Ureter (tissue), 1 donor: ENCODE measurements around the gene BEND3. TPM values are rescaled to one million over a fixed set of nuclear protein-coding genes. Genes with fewer than 3 reads are reported as not detected.
"Not testable (repeated sequence)": the region's sequence is repeated elsewhere in the genome, so short reads cannot be mapped to it uniquely, and the experiment has no call there.

Experiments used
- DNase-seq: peaks from one replicate; pipeline ENCODE4 v3.0.0-alpha.2; 2020; ENCODE audit warnings: low spot score
- total RNA-seq: library from RNA; stranded (reverse); gene quantifications from one replicate; pipeline ENCODE4 v1.2.4, GENCODE V29; 2023
- donor health status: DM: yes; HTN: yes; CAD: no.

The BEND3 gene
- total RNA-seq, 1 donor from 2014 or later = 7.0 TPM

DNA sequence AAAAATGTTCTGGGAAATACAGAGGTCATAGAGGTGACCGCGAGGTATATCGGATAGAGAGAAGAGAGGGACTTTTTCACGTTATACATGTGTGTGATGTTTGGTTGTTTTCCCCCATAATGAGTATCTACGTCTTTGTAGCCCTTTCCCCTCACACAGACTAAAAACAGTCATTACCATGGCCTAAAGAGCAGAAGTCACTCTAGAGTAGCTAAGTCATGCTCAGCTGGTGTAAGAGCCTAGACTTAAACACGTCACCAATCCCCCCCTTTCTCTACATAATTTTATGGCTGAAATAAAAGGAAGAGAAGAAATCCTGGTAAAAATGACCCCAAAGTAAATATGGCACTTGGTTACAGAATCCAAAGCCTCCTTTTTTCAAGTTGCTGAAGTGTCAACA is 6.0 kb upstream of the BEND3 start:
- DNase-seq = no peak

DNA sequence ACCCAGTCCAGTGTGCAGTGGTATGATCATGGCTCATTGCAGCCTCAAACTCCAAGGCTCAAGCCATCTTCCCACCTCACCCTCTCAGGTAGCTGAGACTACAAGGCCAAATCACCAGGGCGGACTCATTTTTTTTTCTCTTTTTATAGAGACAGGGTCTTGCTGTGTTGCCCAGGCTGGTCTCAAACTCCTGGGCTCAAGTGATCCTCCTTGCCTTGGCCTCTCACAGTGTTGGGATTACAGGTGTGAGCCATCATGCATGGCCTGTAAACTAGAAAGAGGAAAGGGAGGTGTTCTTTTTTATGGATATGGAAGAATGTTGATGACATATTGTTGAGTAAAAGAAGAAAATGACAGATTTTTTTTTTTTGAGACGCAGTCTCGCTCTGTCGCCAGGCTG is 5.1 kb upstream of the BEND3 start:
- no peak for DNase-seq

DNA sequence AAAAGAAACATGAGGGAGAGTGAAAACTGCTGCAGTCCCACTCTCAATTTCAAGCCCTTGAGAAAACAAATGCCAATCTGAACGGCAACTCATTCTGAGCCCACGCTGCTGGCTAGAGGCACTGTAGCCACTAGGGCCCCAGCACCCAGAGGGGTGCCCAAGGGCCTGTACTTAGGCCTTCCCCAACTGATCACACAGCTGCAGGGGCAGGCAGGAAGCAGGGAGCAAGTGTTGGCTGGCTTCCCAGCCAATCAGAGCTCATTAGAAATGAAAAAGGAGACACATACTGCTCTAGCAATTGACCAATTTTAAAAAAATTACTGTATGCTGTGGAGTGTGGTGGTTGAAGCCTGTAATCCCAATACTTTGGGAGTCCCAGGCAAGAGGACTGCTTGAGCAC is 3.7 kb upstream of the BEND3 start:
- no peak for DNase-seq

DNA sequence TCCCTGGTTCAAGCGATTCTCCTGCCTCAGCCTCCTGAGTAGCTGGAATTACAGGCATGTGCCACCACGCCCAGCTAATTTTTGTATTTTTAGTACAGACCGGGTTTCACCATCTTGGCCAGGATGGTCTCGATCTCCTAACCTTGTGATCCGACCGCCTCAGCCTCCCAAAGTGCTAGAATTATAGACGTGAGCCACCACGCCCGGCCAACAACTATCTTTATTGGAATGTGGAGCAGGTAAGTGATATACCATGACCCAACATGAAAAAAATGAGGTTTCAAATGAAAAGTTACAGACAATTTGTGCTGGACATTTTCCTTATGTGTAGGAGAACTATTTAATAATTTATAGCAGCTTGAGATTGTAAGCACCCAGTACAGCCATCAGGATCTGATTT is 3.2 kb upstream of the BEND3 start:
- not testable (repeated sequence) for DNase-seq

DNA sequence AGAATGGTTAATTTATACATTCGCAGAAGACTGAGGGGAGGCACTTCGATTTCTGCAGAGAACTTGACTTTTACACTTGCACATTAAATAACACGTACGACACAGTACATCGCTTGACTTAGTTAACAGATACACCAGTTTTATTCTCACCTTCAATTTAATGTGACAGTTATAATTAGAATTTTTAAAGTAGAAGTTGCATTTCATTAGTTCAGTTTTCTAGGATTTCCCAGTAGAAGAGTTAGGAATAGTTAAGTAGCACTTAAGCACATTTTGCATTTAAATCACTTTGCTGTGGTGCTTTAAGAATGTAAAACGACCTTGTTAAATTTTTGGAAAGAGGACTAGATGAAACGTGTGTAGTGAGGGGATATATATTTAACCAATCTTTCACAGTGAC is 1.6 kb upstream of the BEND3 start:
- no peak for DNase-seq

DNA sequence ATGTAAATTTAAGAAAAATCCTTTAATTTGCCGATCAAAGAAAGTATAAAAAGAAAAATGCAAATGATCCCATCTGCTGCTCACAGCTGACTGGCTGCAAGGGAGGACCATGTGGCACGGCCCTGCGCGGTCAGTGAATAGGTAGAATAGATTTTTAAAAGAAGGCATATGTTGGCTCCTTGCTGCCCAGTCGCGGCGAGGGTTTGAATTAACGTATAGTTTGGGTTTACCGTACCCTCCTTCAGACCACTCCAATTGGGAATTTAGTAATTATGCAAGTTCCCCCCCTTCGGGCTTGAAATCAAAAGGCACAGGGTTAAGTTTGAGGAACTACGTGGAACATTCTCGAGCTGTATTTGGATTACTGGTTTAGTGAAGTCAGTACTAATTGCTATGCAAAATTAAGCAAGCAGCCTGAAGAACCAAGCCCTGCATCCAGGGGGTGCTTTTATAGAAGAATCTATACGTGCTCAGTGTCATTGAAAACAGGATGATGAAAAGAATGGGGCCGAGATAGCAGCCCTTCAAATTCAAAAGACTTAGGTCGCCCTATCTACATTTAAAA is 1.1 kb upstream of the BEND3 start:
- DNase-seq = no peak

DNA sequence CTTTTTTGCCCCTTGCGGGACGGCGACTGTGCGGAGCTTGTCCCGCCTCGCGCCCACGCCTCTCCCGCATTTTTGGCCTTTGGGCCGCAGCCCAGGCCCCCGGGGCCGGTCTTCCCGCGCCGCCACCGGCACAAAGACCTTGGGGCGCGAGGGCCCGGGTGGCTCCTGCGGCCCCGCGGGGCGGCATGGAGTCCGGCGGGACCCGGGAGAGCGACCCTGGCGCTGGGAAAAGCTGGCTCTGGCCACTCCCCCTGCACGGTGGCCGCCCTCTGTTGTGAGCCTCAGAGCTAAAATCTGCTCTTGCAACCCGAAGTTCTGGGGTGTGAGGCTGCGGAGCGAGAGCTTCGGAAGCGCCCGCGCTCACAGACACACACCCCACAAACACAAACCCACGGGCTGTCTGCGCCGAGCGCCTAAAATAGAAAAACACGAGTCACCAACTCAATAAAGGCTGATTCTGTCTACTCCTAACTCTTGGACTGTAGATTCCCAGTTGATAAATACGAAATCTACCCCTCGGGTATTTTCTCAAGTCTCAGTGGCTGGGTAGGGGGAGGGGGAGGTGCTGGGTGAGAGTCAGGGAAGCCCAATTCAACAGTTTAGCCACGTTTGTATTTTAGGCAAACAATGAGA is 496 bp upstream of the BEND3 start:
- no peak for DNase-seq

DNA sequence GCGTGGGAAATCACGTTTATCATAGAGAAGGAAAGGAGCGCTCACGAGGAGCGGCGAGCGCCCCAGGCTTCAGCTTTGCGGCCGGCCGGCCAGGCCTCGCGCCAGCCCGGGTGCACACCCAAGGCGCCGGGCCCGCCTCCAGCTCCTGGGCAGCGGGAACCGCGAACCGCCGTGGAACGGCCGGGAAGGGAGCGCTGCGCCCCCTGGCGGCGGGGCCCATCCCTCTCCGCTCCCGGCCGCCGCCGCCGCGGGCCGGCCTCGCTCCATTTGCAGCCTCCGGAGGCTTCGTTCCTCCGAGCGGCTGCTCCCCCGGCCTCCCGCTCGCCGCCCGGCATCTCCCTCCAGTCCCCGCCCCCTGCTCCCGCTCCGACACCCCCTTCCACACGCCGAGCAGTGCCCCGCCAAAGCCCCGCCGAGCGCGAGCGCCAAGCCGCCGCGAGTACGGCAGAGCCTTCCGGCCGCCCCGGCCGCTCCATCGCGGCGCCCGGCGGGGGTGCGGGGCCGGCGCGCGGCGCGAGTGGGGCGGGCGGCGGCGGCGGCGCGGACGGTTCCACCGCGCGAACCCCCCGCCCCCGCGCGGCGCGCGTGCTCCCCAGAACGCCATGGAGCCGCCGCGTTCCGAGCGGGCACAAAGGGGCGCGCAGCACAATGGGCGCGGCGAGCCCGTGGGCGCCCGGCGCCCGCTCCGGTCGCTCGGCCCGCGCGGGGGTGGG is 946 bp downstream of the BEND3 start:
- DNase-seq = peak; percentile 82

GRCh38 chr6:107110200-107110599 is 5.1 kb downstream of the BEND3 start:
- no peak for DNase-seq

DNA sequence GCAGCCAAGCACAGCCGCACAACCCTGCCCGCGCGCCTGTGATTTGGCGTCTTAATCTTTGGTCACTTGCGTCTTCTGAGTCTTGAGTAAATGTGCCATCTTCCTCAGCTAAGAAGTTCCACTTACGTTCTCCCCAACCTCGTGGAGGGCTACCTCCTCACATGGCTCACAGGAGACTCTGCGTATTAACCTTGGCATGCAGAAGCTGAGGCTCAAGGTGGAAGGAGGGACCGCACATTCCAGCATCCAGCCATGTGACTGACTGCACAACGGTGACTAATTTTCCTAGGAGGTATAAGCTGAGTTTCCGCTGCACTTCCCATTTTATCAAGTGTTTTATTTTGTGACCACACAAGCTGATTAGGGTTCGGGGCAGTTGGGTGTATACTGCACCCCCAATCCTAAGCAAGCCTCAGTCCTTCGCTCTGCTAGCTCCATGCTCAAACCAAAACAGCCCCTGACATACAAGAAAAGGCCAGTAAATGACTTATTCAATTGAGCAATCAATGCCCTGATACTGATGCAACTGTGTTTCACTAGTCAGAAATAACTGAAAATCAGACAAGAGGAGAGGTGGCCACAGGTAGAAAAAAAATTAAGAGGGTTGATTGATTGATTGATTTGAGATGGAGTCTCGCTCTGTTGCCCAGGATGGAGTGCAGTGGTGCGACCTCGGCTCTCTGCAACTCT is 7.0 kb downstream of the BEND3 start:
- DNase-seq = no peak

GRCh38 chr6:107107791-107108190 is 7.5 kb downstream of the BEND3 start:
- no peak for DNase-seq

GRCh38 chr6:107106165-107106564 is 9.2 kb downstream of the BEND3 start:
- no peak for DNase-seq

DNA sequence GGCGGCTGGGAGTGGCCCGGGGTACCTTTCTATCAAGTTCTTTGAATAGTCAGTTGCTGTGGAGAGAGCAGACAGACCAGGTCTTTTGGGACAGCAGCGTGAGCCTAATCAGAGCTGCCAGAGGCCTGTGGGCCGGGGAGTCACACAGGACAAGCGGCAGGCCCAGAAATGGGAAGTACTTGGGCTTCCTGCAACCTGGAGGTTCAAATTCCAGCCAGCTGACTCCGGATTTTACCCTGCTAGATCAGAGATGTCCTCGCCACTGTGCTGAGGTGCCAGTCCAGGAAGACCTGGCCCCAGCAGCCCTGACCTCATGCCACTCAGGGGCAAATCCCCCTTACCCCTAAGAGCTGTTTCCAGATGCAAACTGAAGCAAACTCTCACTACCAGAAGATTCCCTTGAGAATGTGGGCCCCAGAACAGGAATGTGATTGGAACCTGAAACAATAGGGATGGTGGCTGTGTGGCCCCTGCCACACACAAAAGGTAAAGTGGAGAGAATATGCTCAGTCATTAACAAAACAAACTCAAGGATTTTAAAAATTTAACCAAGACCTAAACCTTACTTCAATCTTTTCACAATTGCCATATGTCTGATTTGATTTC is 9.7 kb downstream of the BEND3 start:
- DNase-seq = no peak

GRCh38 chr6:107103082-107103481 is 12.2 kb downstream of the BEND3 start:
- no peak for DNase-seq

DNA sequence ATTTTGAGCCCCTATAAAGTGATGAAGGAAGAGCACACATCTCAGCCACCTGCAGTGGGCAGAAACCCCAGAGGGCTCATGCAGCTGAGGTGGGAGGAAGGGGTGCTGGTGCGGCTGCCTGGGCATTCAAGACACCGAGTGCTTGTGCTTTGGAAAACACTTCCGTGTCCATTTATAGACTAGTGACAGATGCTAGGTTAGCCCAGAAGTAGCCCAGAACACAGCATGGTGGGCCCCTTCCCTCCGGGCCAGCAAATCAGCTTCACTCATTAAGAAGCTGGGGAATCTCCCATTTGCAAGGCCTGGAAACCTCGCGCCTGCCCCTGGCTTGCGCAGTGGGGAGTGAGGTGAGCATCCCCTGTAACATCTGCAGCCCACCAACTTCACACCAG is 12.9 kb downstream of the BEND3 start:
- no peak for DNase-seq

DNA sequence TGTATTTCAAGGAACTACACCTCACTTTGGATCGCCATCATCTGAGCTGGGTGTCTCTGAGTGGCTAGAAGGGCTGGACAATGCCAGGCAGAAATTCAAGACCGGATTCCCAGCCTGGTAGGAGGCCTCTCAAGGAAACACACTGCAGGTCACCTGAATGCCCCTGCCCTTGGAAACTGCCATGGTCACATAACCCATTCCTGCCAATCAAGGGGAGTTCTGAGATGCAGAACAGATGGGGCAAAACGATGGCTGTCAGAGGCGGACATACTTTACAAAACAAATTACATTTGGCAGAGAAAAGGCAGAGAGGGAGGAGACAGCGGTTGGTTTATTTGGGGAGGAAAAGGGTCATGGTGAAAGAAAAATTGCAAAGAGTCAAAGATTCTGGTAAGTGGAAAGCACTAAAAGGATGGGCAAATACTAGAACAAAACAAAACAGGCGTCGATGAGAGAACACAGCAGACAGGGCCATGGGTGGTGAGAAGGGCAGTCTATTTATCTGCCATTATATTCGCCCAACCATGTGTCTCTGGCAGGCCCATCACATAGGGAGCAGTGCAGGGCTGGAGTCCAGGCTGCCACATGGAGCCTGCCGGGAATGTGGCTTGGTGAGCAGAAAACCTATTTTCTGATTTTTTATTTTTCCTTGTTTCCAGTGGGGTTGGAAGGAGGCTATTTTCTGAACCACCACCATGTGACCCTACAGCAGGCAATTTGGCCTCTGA is 13.5 kb downstream of the BEND3 start:
- no peak for DNase-seq

DNA sequence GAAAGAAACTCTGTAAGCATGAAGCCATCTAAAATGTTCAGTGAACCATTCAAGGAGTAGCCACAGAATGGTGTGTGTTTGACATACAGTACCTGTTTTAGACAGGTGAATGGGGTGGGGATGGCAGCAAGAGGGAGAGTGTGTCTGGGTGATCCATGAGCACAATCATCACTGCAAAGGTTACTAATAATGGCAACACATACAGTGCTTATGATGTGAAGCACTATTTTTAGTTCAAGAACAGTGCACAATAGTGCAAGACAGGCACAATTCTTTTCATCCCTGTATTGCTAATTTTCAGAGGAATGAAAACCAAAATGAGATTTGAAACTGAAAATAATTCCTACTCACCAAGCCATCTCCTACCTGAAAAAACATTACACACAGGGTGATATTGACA is 14.1 kb downstream of the BEND3 start:
- DNase-seq = no peak

DNA sequence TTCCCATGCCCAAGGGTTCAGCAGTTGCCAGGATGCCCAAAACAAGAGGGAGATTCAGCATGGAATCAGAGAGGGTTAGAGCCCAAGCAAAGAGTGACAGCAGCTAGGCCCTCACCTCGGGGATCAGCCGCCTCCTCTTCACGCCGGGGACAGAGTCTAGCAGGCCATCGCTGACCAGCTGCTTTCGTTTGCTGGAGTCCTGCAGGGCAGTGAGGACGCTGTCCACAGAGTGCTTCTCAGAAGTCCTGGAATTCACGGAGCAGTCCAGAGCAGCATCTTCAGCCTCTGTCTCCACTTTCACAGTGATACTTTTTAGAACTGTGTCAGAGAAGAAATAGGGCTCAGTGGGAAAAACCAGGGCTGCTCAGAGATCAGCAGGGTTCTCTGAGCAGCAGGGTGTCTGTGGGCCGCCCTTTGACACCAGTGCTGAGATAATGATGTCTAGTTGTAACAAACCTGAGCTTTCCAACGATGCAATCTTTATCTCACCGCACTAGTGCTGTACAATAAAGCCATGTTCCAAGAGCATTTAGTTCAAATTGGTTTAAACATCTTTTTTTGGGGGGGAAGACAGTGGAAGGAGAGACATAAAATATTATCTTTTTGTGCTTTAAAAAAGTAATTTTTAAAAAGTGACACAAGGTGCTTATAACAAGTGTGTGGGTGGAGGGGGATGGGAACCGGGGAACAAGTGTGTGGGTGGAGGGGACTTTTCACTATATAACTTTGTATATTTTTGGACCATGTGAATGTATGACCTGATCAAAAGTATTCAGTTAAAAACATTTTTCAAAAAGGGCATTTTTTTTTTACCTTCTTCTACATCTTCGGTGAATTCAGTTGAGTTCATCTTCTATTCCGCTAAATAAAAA is 16.6 kb downstream of the BEND3 start:
- DNase-seq = no peak

DNA sequence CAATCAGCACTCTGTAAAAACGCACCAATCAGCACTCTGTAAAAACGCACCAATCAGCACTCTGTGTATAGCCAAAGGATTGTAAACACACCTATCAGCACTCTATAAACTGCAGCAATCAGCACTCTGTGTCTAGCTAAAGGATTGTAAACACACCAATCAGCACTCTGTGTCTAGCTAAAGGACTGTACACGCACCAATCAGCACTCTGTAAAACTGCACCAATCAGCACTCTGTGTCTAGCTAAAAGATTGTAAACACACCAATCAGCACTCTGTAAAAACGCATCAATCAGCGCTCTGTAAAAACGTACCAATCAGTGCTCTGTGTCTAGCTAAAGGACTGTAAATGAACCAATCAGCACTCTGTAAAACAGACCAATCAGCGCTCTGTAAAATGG is 30.9 kb downstream of the BEND3 start:
- not testable (repeated sequence) for DNase-seq

DNA sequence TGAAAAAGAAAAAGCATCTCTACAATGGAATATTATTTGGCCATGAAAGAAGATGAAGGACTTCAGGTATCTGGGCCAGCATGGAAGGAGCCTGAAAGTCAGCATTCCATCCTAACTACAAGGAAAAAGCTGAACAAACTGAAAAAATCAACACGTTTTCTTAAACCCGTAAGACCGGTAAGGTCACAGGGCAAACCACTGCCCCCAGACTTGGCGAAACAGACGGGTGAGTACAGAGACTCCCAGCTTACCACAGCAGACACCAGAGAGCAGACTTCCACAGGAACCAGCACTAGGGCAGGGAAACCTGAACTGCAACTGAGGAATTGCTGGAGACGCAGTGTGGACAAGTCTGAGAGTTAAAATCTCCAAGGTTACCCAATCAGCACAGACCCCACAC is 31.4 kb downstream of the BEND3 start:
- no peak for DNase-seq
